Stimulated activated CD8-positive, alpha-beta memory T cell treated with anti-CD3 and anti-CD28 coated beads, Interleukin-4, amount 100 ng/mL, for 1 hour (primary cell): ENCODE measurements around the gene MYO3B.

ENCODE experiments used
- DNase-seq, 2 donors: peaks; one replicate each; pipeline ENCODE4 v3.0.0-alpha.2; 2020; ENCODE audit warnings: low read depth in 2 of 2, low spot score in 1 of 2

The MYO3B gene

GRCh38 chr2:170297496-170297895 is 119.5 kb downstream of the MYO3B start:
- DNase-seq, result no peak

GRCh38 chr2:170298115-170298514 is 120.2 kb downstream of the MYO3B start:
- DNase-seq, result no peak

GRCh38 chr2:170298861-170299429 is 121.0 kb downstream of the MYO3B start:
- no peak for DNase-seq

GRCh38 chr2:170300993-170301392 is 123.0 kb downstream of the MYO3B start:
- no peak for DNase-seq

DNA sequence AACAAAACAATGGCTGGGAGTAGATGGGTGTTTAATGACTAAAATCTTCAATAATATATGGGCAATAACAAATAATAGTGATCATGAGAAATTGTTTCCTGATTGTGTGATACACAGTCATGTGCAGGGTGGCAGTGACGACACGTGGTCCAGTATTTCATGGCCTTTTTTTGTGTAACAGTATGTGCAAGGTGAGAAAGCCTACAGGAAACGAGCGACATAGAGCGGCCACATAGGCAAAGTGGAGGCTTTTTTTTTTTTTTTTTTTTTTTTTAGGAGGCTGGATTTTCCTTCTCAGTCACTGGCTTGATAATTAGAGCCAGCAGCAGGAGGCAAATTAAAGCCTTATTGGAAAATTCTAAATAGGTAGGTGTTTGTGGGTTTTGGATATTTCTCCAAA is 123.7 kb downstream of the MYO3B start:
- DNase-seq, result no peak

DNA sequence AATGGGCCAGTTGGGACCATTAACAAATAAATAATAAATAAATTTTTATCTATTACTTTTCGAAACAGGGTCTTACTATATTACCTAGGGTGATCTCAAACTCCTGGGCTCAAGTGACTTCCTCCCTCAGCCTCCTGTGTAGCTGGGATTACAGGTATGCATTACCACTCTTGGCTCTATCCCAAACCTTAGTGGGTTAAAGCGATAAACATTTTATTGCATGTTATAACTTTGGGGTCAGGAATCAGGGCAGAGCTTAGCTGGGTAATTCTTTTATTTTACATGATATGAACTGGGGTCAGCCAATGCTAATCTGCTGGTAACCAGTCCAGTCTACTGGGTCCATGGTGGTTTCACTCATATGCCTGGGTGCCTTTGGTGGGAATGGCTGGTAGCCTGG is 127.8 kb downstream of the MYO3B start:
- DNase-seq, result no peak

GRCh38 chr2:170306293-170306873 is 128.4 kb downstream of the MYO3B start:
- no peak for DNase-seq

- no peak for DNase-seq
Observed at GRCh38 chr2:170307052-170307451, 129.1 kb downstream of the MYO3B start.

- no peak for DNase-seq
Observed at GRCh38 chr2:170307555-170308351, 129.8 kb downstream of the MYO3B start.

DNA sequence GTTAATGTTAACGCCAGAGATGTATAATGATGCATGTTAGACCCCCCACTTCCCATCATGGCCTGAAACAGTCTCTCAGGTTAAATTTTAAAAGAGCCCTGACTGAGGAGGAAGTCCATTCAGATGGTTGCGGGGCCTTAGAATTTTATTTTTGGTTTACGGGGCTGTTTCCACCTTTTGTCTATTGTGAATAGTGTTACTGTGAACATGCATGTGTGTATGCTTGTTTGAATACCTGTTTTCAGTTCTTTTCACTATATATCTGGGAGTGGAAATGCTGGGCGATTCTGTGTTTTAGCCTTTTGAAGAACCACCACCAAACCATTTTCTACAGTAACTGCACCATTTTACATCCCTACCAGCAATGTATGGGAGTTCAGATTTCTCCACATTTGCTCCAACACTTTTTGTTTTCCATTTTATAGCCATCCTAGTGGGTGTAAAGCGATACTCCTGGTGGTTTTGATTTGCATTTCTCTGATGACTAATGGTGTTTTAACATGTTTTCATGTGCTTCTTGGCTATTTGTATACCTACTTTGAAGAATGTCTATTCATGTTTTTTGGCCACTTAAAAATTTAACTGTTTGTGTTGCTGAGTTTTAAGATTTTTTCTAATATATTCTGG is 133.0 kb downstream of the MYO3B start:
- no peak for DNase-seq

DNA sequence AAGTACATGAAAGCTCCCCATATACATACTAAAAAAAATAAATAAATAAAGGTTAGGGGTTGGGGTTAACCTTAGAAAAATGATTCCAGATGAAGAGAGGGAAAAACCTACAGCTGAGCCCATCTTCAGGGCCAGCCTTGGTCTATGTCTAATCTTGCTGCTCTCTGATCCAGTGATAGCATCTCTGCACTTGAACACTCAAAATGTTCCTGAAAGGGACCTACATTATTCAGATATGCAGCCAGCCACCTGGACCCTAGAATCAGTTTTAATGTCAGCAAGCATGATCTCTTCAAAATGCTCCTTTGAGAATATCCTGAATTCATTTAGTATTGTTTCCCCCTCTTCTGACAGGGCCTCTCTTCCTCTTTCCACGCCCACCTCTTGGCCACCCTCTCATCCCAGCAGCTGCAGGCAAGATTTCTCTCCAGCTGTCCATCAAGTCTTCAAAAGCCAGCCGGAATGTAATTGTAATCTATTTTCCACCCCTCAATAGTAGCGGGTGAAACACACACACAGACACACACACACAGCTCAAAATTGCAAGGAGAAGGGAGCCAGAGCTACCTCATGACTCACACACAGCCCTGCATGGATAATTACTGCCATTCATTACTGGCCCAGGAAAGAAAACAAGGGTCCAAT is 135.5 kb downstream of the MYO3B start:
- no peak for DNase-seq

- no peak for DNase-seq
Observed at GRCh38 chr2:170313992-170314348, 136.0 kb downstream of the MYO3B start.

- no peak for DNase-seq
Observed at GRCh38 chr2:170314744-170315447, 136.9 kb downstream of the MYO3B start.

- DNase-seq, result no peak
Observed at GRCh38 chr2:170320948-170321347, 143.0 kb downstream of the MYO3B start.

- no peak for DNase-seq
Observed at GRCh38 chr2:170321526-170321925, 143.6 kb downstream of the MYO3B start.

DNA sequence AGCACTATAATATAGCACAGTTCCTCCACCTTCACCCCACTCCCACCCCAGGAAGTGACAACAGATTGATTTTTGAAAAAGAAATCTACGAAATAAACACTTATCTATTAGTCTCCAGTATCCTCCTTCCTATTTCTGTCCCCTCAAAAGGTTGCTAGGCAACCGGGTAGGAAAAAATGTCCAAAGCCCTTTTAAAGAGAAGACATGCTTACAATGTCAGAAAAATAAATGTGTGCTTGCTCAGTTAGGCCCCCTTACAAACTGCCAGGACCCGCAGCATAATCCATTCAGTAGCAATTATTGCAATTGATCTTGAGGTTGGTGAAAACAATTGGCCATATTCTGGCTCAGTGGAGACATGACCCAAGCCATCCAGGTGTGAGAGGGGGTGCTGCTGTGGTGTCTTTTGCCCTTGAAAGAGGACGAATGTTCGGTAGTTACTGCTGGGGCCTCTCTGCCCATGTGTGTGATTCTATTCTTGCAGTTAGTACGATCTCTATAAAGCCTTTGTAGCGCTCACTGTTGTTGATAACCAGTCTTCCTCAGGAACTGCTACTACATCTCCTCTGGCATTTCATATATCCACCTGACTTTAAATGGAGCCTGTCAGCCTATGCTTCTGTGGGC is 144.3 kb downstream of the MYO3B start:
- DNase-seq, result no peak

- no peak for DNase-seq
Observed at GRCh38 chr2:170323743-170324142, 145.8 kb downstream of the MYO3B start.

- DNase-seq, result no peak
Observed at GRCh38 chr2:170324640-170325046, 146.7 kb downstream of the MYO3B start.

GRCh38 chr2:170330881-170331280 is 152.9 kb downstream of the MYO3B start:
- no peak for DNase-seq

DNA sequence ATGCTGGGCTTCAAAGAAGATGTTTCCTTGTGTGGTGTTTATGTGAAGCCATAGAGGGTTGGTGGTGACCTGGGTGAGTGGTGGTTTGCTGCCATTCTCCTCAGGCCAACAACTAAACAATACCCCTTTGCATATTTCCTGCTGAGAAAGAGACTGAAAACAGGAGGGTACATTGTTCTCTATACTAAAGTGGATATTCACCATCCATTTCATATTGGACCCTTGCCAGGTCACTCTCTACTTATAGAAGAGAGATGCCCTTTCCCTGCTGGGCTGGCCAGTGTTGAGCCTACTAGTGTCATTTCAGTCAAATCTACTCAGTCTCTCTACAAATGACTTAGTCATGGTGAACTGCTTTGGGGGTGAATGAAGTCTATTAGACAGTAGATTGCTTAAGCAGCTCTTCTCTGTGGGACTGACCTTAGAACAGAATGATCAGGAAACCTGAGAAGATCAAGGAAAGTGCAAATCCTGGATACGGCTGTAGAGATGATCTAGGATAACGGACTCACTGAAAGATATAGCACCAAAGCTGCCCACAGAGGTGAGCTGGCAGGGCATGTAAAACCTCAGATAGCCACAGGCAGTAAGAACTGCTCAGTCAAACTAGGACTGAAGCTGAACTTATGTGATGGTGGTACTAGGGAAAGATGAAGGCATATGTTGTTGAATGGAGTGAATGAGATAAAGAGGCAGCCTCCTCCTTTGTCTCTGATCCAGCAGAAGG is 154.9 kb downstream of the MYO3B start:
- no peak for DNase-seq
